Measurements from ENCODE around the gene OR51F2. TPM values are rescaled to one million over a fixed set of nuclear protein-coding genes. Genes with fewer than 3 reads are reported as not detected.
"Not testable (repeated sequence)": the region's sequence is repeated elsewhere in the genome, so short reads cannot be mapped to it uniquely, and the experiment has no call there.

OR51F2 gene
- not detected for polyA plus RNA-seq (2012; ENCODE audit: missing spikeins)

- FAIRE-seq (no peak), DNase-seq (ENCODE audit: insufficient read length) (no peak)
- no peak for TF ChIP-seq TAF1 (IDR thresholded peaks at IDR 0.05; ENCODE audit: borderline replicate concordance, low read depth, low read length)
- TF ChIP-seq POLR2AphosphoS5 (IDR thresholded peaks at IDR 0.05; ENCODE audit: low read depth, low read length) = no peak
- TF ChIP-seq POLR2A (IDR thresholded peaks at IDR 0.05; ENCODE audit: low read depth, low read length) = no peak
These were observed at the start of gene OR51F2 for GRCh38 chr11:4821021-4821420. Gene OR51F2 (plus strand): TSS chr11:4821321. CDS start chr11:4821422, 101 bp downstream.

- DNase-seq (ENCODE audit: insufficient read length) = no peak
- TF ChIP-seq POLR2A (IDR thresholded peaks at IDR 0.05; ENCODE audit: low read depth, low read length) (no peak), TAF1 (IDR thresholded peaks at IDR 0.05; ENCODE audit: borderline replicate concordance, low read depth, low read length) (no peak), POLR2AphosphoS5 (IDR thresholded peaks at IDR 0.05; ENCODE audit: low read depth, low read length) (no peak)
- FAIRE-seq = no peak
These were observed 38.7 kb upstream of the OR51F2 start for GRCh38 chr11:4782454-4782853.

- no peak for DNase-seq (ENCODE audit: insufficient read length)
- no peak for FAIRE-seq
- TF ChIP-seq POLR2A (IDR thresholded peaks at IDR 0.05; ENCODE audit: low read depth, low read length) = no peak
- TF ChIP-seq POLR2AphosphoS5 (IDR thresholded peaks at IDR 0.05; ENCODE audit: low read depth, low read length) = no peak
- no peak for TF ChIP-seq TAF1 (IDR thresholded peaks at IDR 0.05; ENCODE audit: borderline replicate concordance, low read depth, low read length)
These were observed 23.9 kb upstream of the OR51F2 start for GRCh38 chr11:4797206-4797605.

- no peak for FAIRE-seq
- TF ChIP-seq TAF1 (IDR thresholded peaks at IDR 0.05; ENCODE audit: borderline replicate concordance, low read depth, low read length) (no peak), POLR2A (IDR thresholded peaks at IDR 0.05; ENCODE audit: low read depth, low read length) (no peak), POLR2AphosphoS5 (IDR thresholded peaks at IDR 0.05; ENCODE audit: low read depth, low read length) (no peak)
These were observed 22.5 kb upstream of the OR51F2 start for GRCh38 chr11:4798427-4799183.

GRCh38 chr11:4801316-4801715 is 19.8 kb upstream of the OR51F2 start:
- DNase-seq (ENCODE audit: insufficient read length); FAIRE-seq: not testable (repeated sequence)

More at GRCh38 chr11:4798427-4799183, 22.5 kb upstream of the OR51F2 start:
- no peak for DNase-seq (ENCODE audit: insufficient read length)

GRCh38 chr11:4804280-4804679 is 16.8 kb upstream of the OR51F2 start, which contains the start of gene OR52R1:
Gene OR52R1 (minus strand): TSS chr11:4804380. CDS start chr11:4804380, 0 bp downstream.
- no peak for FAIRE-seq
- no peak for TF ChIP-seq POLR2AphosphoS5 (IDR thresholded peaks at IDR 0.05; ENCODE audit: low read depth, low read length)
- no peak for TF ChIP-seq TAF1 (IDR thresholded peaks at IDR 0.05; ENCODE audit: borderline replicate concordance, low read depth, low read length)
- TF ChIP-seq POLR2A (IDR thresholded peaks at IDR 0.05; ENCODE audit: low read depth, low read length) = no peak
- no peak for DNase-seq (ENCODE audit: insufficient read length)

- no peak for TF ChIP-seq POLR2AphosphoS5 (IDR thresholded peaks at IDR 0.05; ENCODE audit: low read depth, low read length)
- no peak for TF ChIP-seq TAF1 (IDR thresholded peaks at IDR 0.05; ENCODE audit: borderline replicate concordance, low read depth, low read length)
- no peak for TF ChIP-seq POLR2A (IDR thresholded peaks at IDR 0.05; ENCODE audit: low read depth, low read length)
- FAIRE-seq = no peak
- DNase-seq (ENCODE audit: insufficient read length) = no peak
These were observed 12.6 kb upstream of the OR51F2 start for GRCh38 chr11:4808476-4808875.

GRCh38 chr11:4809246-4809645 is 11.9 kb upstream of the OR51F2 start:
- DNase-seq (ENCODE audit: insufficient read length) (no peak), FAIRE-seq (no peak)
- TF ChIP-seq POLR2A (IDR thresholded peaks at IDR 0.05; ENCODE audit: low read depth, low read length) (no peak), POLR2AphosphoS5 (IDR thresholded peaks at IDR 0.05; ENCODE audit: low read depth, low read length) (no peak), TAF1 (IDR thresholded peaks at IDR 0.05; ENCODE audit: borderline replicate concordance, low read depth, low read length) (no peak)

GRCh38 chr11:4825132-4825531 is 4.0 kb downstream of the OR51F2 start:
- no peak for FAIRE-seq
- no peak for TF ChIP-seq POLR2A (IDR thresholded peaks at IDR 0.05; ENCODE audit: low read depth, low read length)
- no peak for TF ChIP-seq POLR2AphosphoS5 (IDR thresholded peaks at IDR 0.05; ENCODE audit: low read depth, low read length)
- TF ChIP-seq TAF1 (IDR thresholded peaks at IDR 0.05; ENCODE audit: borderline replicate concordance, low read depth, low read length) = no peak
- no peak for DNase-seq (ENCODE audit: insufficient read length)

- no peak for FAIRE-seq
- DNase-seq (ENCODE audit: insufficient read length) = no peak
- TF ChIP-seq TAF1 (IDR thresholded peaks at IDR 0.05; ENCODE audit: borderline replicate concordance, low read depth, low read length) = no peak
- TF ChIP-seq POLR2AphosphoS5 (IDR thresholded peaks at IDR 0.05; ENCODE audit: low read depth, low read length) = no peak
- TF ChIP-seq POLR2A (IDR thresholded peaks at IDR 0.05; ENCODE audit: low read depth, low read length) = no peak
These were observed 5.3 kb downstream of the OR51F2 start for GRCh38 chr11:4826425-4826824.

GRCh38 chr11:4830346-4830745 is 9.2 kb downstream of the OR51F2 start:
- FAIRE-seq (no peak), DNase-seq (ENCODE audit: insufficient read length) (no peak)
- no peak for TF ChIP-seq POLR2A (IDR thresholded peaks at IDR 0.05; ENCODE audit: low read depth, low read length)
- no peak for TF ChIP-seq POLR2AphosphoS5 (IDR thresholded peaks at IDR 0.05; ENCODE audit: low read depth, low read length)
- no peak for TF ChIP-seq TAF1 (IDR thresholded peaks at IDR 0.05; ENCODE audit: borderline replicate concordance, low read depth, low read length)

GRCh38 chr11:4830909-4831308 is 9.8 kb downstream of the OR51F2 start:
- FAIRE-seq = no peak
- TF ChIP-seq POLR2A (IDR thresholded peaks at IDR 0.05; ENCODE audit: low read depth, low read length) (no peak), POLR2AphosphoS5 (IDR thresholded peaks at IDR 0.05; ENCODE audit: low read depth, low read length) (no peak)
- DNase-seq (ENCODE audit: insufficient read length) = no peak

All from GM12892 (cell line).